Measurements from ENCODE around the gene ZNF783.

ZNF783 gene

GRCh38 chr7:149218469-149219420, 43.3 kb upstream of the ZNF783 start:
- Histone ChIP-seq H3K4me3 (ENCODE audit: low read depth, low read length) (no peak overlapping the region), H2AK5ac (ENCODE audit: low read length) (no peak overlapping the region), H4K8ac (ENCODE audit: low read depth, low read length) (no peak overlapping the region), H3K79me2 (ENCODE audit: control insufficient read depth, insufficient read depth, low read length, poor library complexity) (no peaks in the 10 kb centered on the region), H4K91ac (ENCODE audit: low read depth, low read length) (no peak overlapping the region), H3K36me3 (ENCODE audit: control insufficient read depth in 1 of 2, insufficient read depth in 2 of 2, low read length in 2 of 2) (peaks cover 28 to 49% of the 10 kb centered on the region in 2 experiments), H3K14ac (ENCODE audit: low read length) (no peak overlapping the region), H3K4me1 (ENCODE audit: control insufficient read depth in 1 of 2, insufficient read depth in 2 of 2, low read length in 2 of 2) (peaks cover 5 to 9% of the 10 kb centered on the region in 2 experiments), H3K27me3 (ENCODE audit: insufficient read depth, low read length) (no peaks in the 10 kb centered on the region), H2BK5ac (ENCODE audit: low read depth, low read length, poor library complexity) (no peak overlapping the region), H3K9ac (ENCODE audit: low read length) (no peak overlapping the region), H3K9me3 (ENCODE audit: insufficient read depth, low read depth, low read length) (no peaks in the 10 kb centered on the region), H3K4ac (ENCODE audit: low read depth, low read length) (no peak overlapping the region), H2BK120ac (ENCODE audit: insufficient read depth, low read length, poor library complexity) (no peak overlapping the region), H3K27ac (ENCODE audit: low read depth, low read length) (no peak overlapping the region), H2AFZ (ENCODE audit: insufficient read depth, low read length, poor library complexity) (no peak overlapping the region), H2BK12ac (ENCODE audit: low read length) (no peak overlapping the region), H4K12ac (ENCODE audit: low read depth, low read length) (no peak overlapping the region), H3K23ac (ENCODE audit: low read length) (no peak overlapping the region), H3K18ac (ENCODE audit: low read length) (no peak overlapping the region), H3K4me2 (ENCODE audit: low read length) (no peak overlapping the region), H3K79me1 (ENCODE audit: low read length) (peaks cover 3% of the 10 kb centered on the region)
- no CpG with 5 or more reads among the region's 10 CpGs for WGBS (ENCODE audit: extremely low coverage, insufficient coverage, insufficient read length)
- peak in 1 of 2 donors; percentile 21 for DNase-seq

DNA sequence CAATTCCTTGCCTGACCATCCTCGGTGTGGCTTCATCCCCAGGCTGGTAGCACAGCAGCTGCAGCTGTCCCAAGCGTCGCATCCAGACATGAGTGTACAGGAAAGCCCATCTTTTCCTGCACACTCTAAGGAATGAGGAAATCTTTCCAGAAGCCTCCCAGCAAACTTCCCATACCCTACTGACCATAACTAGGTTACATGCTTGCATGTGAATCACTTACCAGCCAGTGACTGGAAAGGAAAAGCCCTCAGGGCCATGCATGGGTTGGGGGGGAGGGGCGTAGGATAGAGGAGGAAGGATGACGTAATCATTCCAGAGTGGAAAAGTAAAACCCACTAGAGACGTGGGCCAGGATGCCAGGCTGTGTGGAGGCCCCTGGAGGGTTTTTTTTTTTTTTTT, 41.5 kb upstream of the ZNF783 start:
- no peak overlapping the region for H4K8ac ChIP-seq (ENCODE audit: low read depth, low read length)
- H3K9me3 ChIP-seq (ENCODE audit: insufficient read depth, low read depth, low read length): no peaks in the 10 kb centered on the region
- no peak overlapping the region for H3K9ac ChIP-seq (ENCODE audit: low read length)
- DNase-seq: peak; percentile 90 to 93
- no peak overlapping the region for H2BK120ac ChIP-seq (ENCODE audit: insufficient read depth, low read length, poor library complexity)
- peaks cover 5 to 9% of the 10 kb centered on the region in 2 experiments for H3K4me1 ChIP-seq (ENCODE audit: control insufficient read depth in 1 of 2, insufficient read depth in 2 of 2, low read length in 2 of 2)
- H4K91ac ChIP-seq (ENCODE audit: low read depth, low read length): no peak overlapping the region
- peaks cover 3% of the 10 kb centered on the region for H3K79me1 ChIP-seq (ENCODE audit: low read length)
- H3K14ac ChIP-seq (ENCODE audit: low read length): no peak overlapping the region
- no peak overlapping the region for H2BK5ac ChIP-seq (ENCODE audit: low read depth, low read length, poor library complexity)
- H3K27me3 ChIP-seq (ENCODE audit: insufficient read depth, low read length): no peaks in the 10 kb centered on the region
- H3K27ac ChIP-seq (ENCODE audit: low read depth, low read length): peak overlapping the region; percentile 8
- H2BK12ac ChIP-seq (ENCODE audit: low read length): no peak overlapping the region
- no CpG with 5 or more reads among the region's 6 CpGs for WGBS (ENCODE audit: extremely low coverage, insufficient coverage, insufficient read length)
- no peak overlapping the region for H3K4me2 ChIP-seq (ENCODE audit: low read length)
- no peak overlapping the region for H2AFZ ChIP-seq (ENCODE audit: insufficient read depth, low read length, poor library complexity)
- H4K12ac ChIP-seq (ENCODE audit: low read depth, low read length): no peak overlapping the region
- no peak overlapping the region for H3K4me3 ChIP-seq (ENCODE audit: low read depth, low read length)
- H2AK5ac ChIP-seq (ENCODE audit: low read length): no peak overlapping the region
- no peaks in the 10 kb centered on the region for H3K79me2 ChIP-seq (ENCODE audit: control insufficient read depth, insufficient read depth, low read length, poor library complexity)
- H3K18ac ChIP-seq (ENCODE audit: low read length): no peak overlapping the region
- H3K23ac ChIP-seq (ENCODE audit: low read length): no peak overlapping the region
- H3K36me3 ChIP-seq (ENCODE audit: control insufficient read depth in 1 of 2, insufficient read depth in 2 of 2, low read length in 2 of 2): peaks cover 34 to 49% of the 10 kb centered on the region in 2 experiments
- no peak overlapping the region for H3K4ac ChIP-seq (ENCODE audit: low read depth, low read length)

DNA sequence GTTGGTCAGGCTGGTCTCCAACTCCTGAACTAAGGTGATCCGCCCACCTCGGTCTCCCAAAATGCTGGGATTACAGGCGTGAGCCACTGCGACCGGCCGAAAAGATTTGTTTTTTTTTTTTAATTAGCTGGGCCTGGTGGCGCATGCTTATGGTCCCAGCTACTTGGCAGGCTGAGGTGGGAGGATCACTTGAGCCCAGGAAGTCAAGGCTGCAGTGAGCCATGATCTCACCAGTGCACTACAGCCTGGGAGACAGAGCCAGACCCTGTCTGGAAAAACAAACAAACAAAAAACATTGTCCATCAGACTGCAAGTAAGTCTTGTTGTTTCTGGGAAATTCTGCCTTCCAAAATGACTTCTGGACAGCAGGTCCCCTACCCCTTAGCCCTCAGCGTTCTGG, 38.8 kb upstream of the ZNF783 start:
- no peak overlapping the region for H2AK5ac ChIP-seq (ENCODE audit: low read length)
- no peaks in the 10 kb centered on the region for H3K9me3 ChIP-seq (ENCODE audit: insufficient read depth, low read depth, low read length)
- H3K36me3 ChIP-seq (ENCODE audit: control insufficient read depth in 1 of 2, insufficient read depth in 2 of 2, low read length in 2 of 2): peaks cover 26 to 37% of the 10 kb centered on the region in 2 experiments
- no peak overlapping the region for H2AFZ ChIP-seq (ENCODE audit: insufficient read depth, low read length, poor library complexity)
- peaks cover 3% of the 10 kb centered on the region for H3K79me1 ChIP-seq (ENCODE audit: low read length)
- H2BK120ac ChIP-seq (ENCODE audit: insufficient read depth, low read length, poor library complexity): no peak overlapping the region
- H3K18ac ChIP-seq (ENCODE audit: low read length): no peak overlapping the region
- no peak overlapping the region for H4K91ac ChIP-seq (ENCODE audit: low read depth, low read length)
- peak overlapping the region; percentile 14 for H3K4me3 ChIP-seq (ENCODE audit: low read depth, low read length)
- H4K12ac ChIP-seq (ENCODE audit: low read depth, low read length): no peak overlapping the region
- no peak overlapping the region for H3K27ac ChIP-seq (ENCODE audit: low read depth, low read length)
- H3K79me2 ChIP-seq (ENCODE audit: control insufficient read depth, insufficient read depth, low read length, poor library complexity): no peaks in the 10 kb centered on the region
- no peak overlapping the region for H3K4me2 ChIP-seq (ENCODE audit: low read length)
- peaks cover 4 to 7% of the 10 kb centered on the region in 2 experiments for H3K4me1 ChIP-seq (ENCODE audit: control insufficient read depth in 1 of 2, insufficient read depth in 2 of 2, low read length in 2 of 2)
- H3K14ac ChIP-seq (ENCODE audit: low read length): no peak overlapping the region
- no peak overlapping the region for H3K4ac ChIP-seq (ENCODE audit: low read depth, low read length)
- DNase-seq: no peak
- H3K9ac ChIP-seq (ENCODE audit: low read length): no peak overlapping the region
- H3K23ac ChIP-seq (ENCODE audit: low read length): no peak overlapping the region
- H2BK12ac ChIP-seq (ENCODE audit: low read length): no peak overlapping the region
- H3K27me3 ChIP-seq (ENCODE audit: insufficient read depth, low read length): no peaks in the 10 kb centered on the region
- H4K8ac ChIP-seq (ENCODE audit: low read depth, low read length): no peak overlapping the region
- no CpG with 5 or more reads among the region's 8 CpGs for WGBS (ENCODE audit: extremely low coverage, insufficient coverage, insufficient read length)
- H2BK5ac ChIP-seq (ENCODE audit: low read depth, low read length, poor library complexity): no peak overlapping the region

GRCh38 chr7:149223761-149224160, 38.2 kb upstream of the ZNF783 start:
- DNase-seq: no peak

More at GRCh38 chr7:149223761-149224160, 38.2 kb upstream of the ZNF783 start:
- WGBS (ENCODE audit: extremely low coverage, insufficient coverage, insufficient read length): no CpG with 5 or more reads among the region's 39 CpGs
- Histone ChIP-seq H2AK5ac (ENCODE audit: low read length) (no peak overlapping the region), H3K14ac (ENCODE audit: low read length) (no peak overlapping the region), H3K79me2 (ENCODE audit: control insufficient read depth, insufficient read depth, low read length, poor library complexity) (no peaks in the 10 kb centered on the region), H3K27me3 (ENCODE audit: insufficient read depth, low read length) (no peaks in the 10 kb centered on the region), H4K12ac (ENCODE audit: low read depth, low read length) (no peak overlapping the region), H2BK12ac (ENCODE audit: low read length) (no peak overlapping the region), H2AFZ (ENCODE audit: insufficient read depth, low read length, poor library complexity) (no peak overlapping the region), H2BK5ac (ENCODE audit: low read depth, low read length, poor library complexity) (no peak overlapping the region), H3K23ac (ENCODE audit: low read length) (no peak overlapping the region), H3K4me3 (ENCODE audit: low read depth, low read length) (no peak overlapping the region), H3K9me3 (ENCODE audit: insufficient read depth, low read depth, low read length) (no peaks in the 10 kb centered on the region), H4K8ac (ENCODE audit: low read depth, low read length) (no peak overlapping the region), H3K4ac (ENCODE audit: low read depth, low read length) (no peak overlapping the region), H4K91ac (ENCODE audit: low read depth, low read length) (no peak overlapping the region), H3K18ac (ENCODE audit: low read length) (no peak overlapping the region), H3K4me1 (ENCODE audit: control insufficient read depth in 1 of 2, insufficient read depth in 2 of 2, low read length in 2 of 2) (peaks cover 4 to 7% of the 10 kb centered on the region in 2 experiments), H3K79me1 (ENCODE audit: low read length) (peaks cover 3% of the 10 kb centered on the region), H3K36me3 (ENCODE audit: control insufficient read depth in 1 of 2, insufficient read depth in 2 of 2, low read length in 2 of 2) (peaks cover 23 to 36% of the 10 kb centered on the region in 2 experiments), H3K4me2 (ENCODE audit: low read length) (no peak overlapping the region), H2BK120ac (ENCODE audit: insufficient read depth, low read length, poor library complexity) (no peak overlapping the region), H3K27ac (ENCODE audit: low read depth, low read length) (no peak overlapping the region), H3K9ac (ENCODE audit: low read length) (no peak overlapping the region)

Measured in trophoblast cell (in vitro differentiated cells and primary cell).